OCI-M2 (cell line): ENCODE results near the gene IFT122.
"Not testable (repeated sequence)": the region's sequence is repeated elsewhere in the genome, so short reads cannot be mapped to it uniquely, and the experiment has no call there.

Source experiments
- DNase-seq: peaks from one replicate; lab custom pipeline; 2025; ENCODE audit not compliant: unreplicated experiment; lab: John Stamatoyannopoulos, UW

Gene IFT122

GRCh38 chr3:129515108-129515820, 75.2 kb downstream of the IFT122 start:
- not testable (repeated sequence) for DNase-seq

GRCh38 chr3:129515821-129516432, 75.9 kb downstream of the IFT122 start:
- DNase-seq = not testable (repeated sequence)

- no peak for DNase-seq
Measured at GRCh38 chr3:129517516-129517915, 77.5 kb downstream of the IFT122 start.

- DNase-seq = no peak
Measured at GRCh38 chr3:129518038-129518561, 78.1 kb downstream of the IFT122 start.

- DNase-seq = no peak
Measured at GRCh38 chr3:129518581-129518980, 78.6 kb downstream of the IFT122 start.

- DNase-seq = no peak
Measured at GRCh38 chr3:129519449-129519848, 79.4 kb downstream of the IFT122 start.

GRCh38 chr3:129519896-129520715, 80.1 kb downstream of the IFT122 start:
- DNase-seq = no peak

- no peak for DNase-seq
Measured at GRCh38 chr3:129520960-129521359, 80.9 kb downstream of the IFT122 start.

- no peak for DNase-seq
Measured at GRCh38 chr3:129521611-129522010, 81.6 kb downstream of the IFT122 start.

- no peak for DNase-seq
Measured at GRCh38 chr3:129522953-129523352, 82.9 kb downstream of the IFT122 start.

- DNase-seq = no peak
Measured at GRCh38 chr3:129524081-129524480, 84.1 kb downstream of the IFT122 start.

GRCh38 chr3:129525341-129525968, 85.4 kb downstream of the IFT122 start:
- no peak for DNase-seq

GRCh38 chr3:129526121-129526900, 86.3 kb downstream of the IFT122 start:
- DNase-seq = no peak

- no peak for DNase-seq
Measured at GRCh38 chr3:129527262-129527661, 87.2 kb downstream of the IFT122 start.

GRCh38 chr3:129528589-129529100, 88.6 kb downstream of the IFT122 start, which contains the start of gene RHO:
Gene RHO (plus strand): TSS chr3:129528639. CDS start chr3:129528734, 95 bp downstream.
- DNase-seq = no peak

GRCh38 chr3:129529436-129530210, 89.6 kb downstream of the IFT122 start:
- DNase-seq = no peak

- DNase-seq = no peak
Measured at GRCh38 chr3:129530251-129530791, 90.3 kb downstream of the IFT122 start.

- DNase-seq = no peak
Measured at GRCh38 chr3:129530821-129531220, 90.8 kb downstream of the IFT122 start.

- no peak for DNase-seq
Measured at GRCh38 chr3:129531699-129532098, 91.7 kb downstream of the IFT122 start.
